ENCODE data around the gene NHS.

NHS gene

GRCh38 chrX:17521871-17522693 lies 147.1 kb downstream of the NHS start:
- no peaks in the 10 kb centered on the region for H3K4me1 ChIP-seq (ENCODE audit: insufficient read depth, low read length)
- DNase-seq, result no peak
- H3K4me3 ChIP-seq (ENCODE audit: low read depth in 1 of 2, low read length in 2 of 2), result no peak overlapping the region
- H2AFZ ChIP-seq (ENCODE audit: low read depth, low read length), result no peak overlapping the region
- TF ChIP-seq, protein P1, sequence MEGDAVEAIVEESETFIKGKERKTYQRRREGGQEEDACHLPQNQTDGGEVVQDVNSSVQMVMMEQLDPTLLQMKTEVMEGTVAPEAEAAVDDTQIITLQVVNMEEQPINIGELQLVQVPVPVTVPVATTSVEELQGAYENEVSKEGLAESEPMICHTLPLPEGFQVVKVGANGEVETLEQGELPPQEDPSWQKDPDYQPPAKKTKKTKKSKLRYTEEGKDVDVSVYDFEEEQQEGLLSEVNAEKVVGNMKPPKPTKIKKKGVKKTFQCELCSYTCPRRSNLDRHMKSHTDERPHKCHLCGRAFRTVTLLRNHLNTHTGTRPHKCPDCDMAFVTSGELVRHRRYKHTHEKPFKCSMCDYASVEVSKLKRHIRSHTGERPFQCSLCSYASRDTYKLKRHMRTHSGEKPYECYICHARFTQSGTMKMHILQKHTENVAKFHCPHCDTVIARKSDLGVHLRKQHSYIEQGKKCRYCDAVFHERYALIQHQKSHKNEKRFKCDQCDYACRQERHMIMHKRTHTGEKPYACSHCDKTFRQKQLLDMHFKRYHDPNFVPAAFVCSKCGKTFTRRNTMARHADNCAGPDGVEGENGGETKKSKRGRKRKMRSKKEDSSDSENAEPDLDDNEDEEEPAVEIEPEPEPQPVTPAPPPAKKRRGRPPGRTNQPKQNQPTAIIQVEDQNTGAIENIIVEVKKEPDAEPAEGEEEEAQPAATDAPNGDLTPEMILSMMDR (IDR thresholded peaks at IDR 0.05; ENCODE audit: borderline replicate concordance, extremely low read depth, low read length, poor library complexity, severe bottlenecking), result no peak
- TF ChIP-seq EZH2 (IDR thresholded peaks at IDR 0.05; ENCODE audit: borderline replicate concordance, low read depth, low read length, severe bottlenecking), result no peak
- no peaks in the 10 kb centered on the region for H3K9me3 ChIP-seq (ENCODE audit: insufficient read depth, low read length, severe bottlenecking)
- ATAC-seq (ENCODE audit: insufficient read depth, low read depth), result no peak
- no peaks in the 10 kb centered on the region for H3K27me3 ChIP-seq (ENCODE audit: insufficient read depth, low read length, poor library complexity)
- no peak overlapping the region for H3K4me2 ChIP-seq (ENCODE audit: insufficient read depth, low read length)
- H4K20me1 ChIP-seq (ENCODE audit: insufficient read depth, low read length), result no peaks in the 10 kb centered on the region
- H3K79me2 ChIP-seq (ENCODE audit: insufficient read depth, low read length), result no peaks in the 10 kb centered on the region
- H3K9ac ChIP-seq (ENCODE audit: low read depth, low read length), result no peak overlapping the region
- H3K27ac ChIP-seq (ENCODE audit: low read length), result no peak overlapping the region
- no peaks in the 10 kb centered on the region for H3K36me3 ChIP-seq (ENCODE audit: insufficient read depth, low read length)

DNA sequence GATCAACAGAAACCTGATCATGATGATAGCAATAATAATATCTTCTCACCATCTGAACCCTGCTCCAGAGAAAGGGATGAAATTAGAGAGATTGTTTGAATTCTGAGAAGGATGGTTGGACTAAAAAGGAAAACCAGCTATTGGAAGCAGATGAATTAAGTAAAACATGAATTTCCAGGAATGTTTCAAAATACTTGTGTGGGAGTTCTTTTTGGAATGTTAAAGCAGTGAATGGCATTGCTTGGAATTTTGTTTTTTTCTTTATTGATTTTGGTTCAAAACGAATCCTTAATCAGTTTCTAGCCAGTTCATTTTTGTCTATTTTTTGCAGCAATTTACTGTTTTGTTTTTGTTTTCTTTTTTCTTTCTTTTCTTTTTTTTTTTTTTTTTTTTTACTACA lies 150.3 kb downstream of the NHS start:
- no peak overlapping the region for H2AFZ ChIP-seq (ENCODE audit: low read depth, low read length)
- ATAC-seq (ENCODE audit: insufficient read depth, low read depth), result no peak
- no peaks in the 10 kb centered on the region for H3K79me2 ChIP-seq (ENCODE audit: insufficient read depth, low read length)
- H4K20me1 ChIP-seq (ENCODE audit: insufficient read depth, low read length), result no peaks in the 10 kb centered on the region
- H3K36me3 ChIP-seq (ENCODE audit: insufficient read depth, low read length), result no peaks in the 10 kb centered on the region
- TF ChIP-seq, protein P1 (IDR thresholded peaks at IDR 0.05; ENCODE audit: borderline replicate concordance, extremely low read depth, low read length, poor library complexity, severe bottlenecking), result no peak
- no peak for TF ChIP-seq EZH2 (IDR thresholded peaks at IDR 0.05; ENCODE audit: borderline replicate concordance, low read depth, low read length, severe bottlenecking)
- DNase-seq, result no peak
- H3K9ac ChIP-seq (ENCODE audit: low read depth, low read length), result no peak overlapping the region
- 0 out of 2 replicates have a peak, but pooled peaks cover 2% of the 10 kb centered on the region for H3K4me1 ChIP-seq (ENCODE audit: insufficient read depth, low read length)
- H3K27me3 ChIP-seq (ENCODE audit: insufficient read depth, low read length, poor library complexity), result no peaks in the 10 kb centered on the region
- H3K27ac ChIP-seq (ENCODE audit: low read length), result no peak overlapping the region
- no peaks in the 10 kb centered on the region for H3K9me3 ChIP-seq (ENCODE audit: insufficient read depth, low read length, severe bottlenecking)
- H3K4me2 ChIP-seq (ENCODE audit: insufficient read depth, low read length), result no peak overlapping the region
- no peak overlapping the region for H3K4me3 ChIP-seq (ENCODE audit: low read depth in 1 of 2, low read length in 2 of 2)

DNA sequence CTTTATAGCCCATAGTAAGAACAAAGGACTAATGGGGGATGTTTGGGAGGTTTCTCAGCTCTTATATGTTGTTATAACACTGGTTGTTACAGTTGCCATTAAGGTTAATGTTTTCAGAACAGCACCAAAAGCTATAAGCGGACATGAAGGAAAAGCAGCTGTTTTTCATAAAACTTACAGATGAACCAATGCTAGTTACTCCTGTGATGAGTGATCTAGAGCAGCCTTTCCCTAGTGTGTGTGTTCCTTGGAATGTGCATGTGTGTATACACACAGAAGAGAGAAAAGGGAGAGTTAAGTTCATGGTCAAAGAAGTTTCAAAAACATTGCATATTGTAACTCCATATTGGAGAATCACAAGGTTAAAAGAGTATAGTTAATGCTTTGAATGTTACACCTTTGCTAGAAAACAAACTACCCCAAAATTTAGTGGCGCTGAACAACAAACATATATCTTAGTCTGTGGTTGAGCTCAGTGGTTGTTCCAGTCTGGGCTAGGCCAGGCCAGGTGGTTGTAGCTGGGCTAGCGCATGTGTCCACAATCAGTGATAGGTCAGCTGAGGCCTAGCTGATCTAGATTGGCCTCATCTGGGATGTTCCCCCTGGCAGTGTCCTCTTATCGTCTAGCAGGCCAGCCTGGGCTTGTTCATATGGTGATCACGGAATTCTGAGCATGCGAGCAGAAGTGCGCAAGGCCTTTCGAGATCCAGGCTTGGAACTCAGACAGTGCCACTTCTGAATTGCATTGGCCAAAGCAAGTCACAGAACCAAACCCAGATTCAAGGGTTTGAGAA lies 151.0 kb downstream of the NHS start:
- Histone ChIP-seq H3K4me1 (ENCODE audit: insufficient read depth, low read length) (0 out of 2 replicates have a peak, but pooled peaks cover 2% of the 10 kb centered on the region), H3K9me3 (ENCODE audit: insufficient read depth, low read length, severe bottlenecking) (no peaks in the 10 kb centered on the region), H2AFZ (ENCODE audit: low read depth, low read length) (no peak overlapping the region), H3K27ac (ENCODE audit: low read length) (no peak overlapping the region), H3K4me3 (ENCODE audit: low read depth in 1 of 2, low read length in 2 of 2) (no peak overlapping the region), H3K4me2 (ENCODE audit: insufficient read depth, low read length) (no peak overlapping the region), H4K20me1 (ENCODE audit: insufficient read depth, low read length) (no peaks in the 10 kb centered on the region), H3K27me3 (ENCODE audit: insufficient read depth, low read length, poor library complexity) (no peaks in the 10 kb centered on the region), H3K9ac (ENCODE audit: low read depth, low read length) (no peak overlapping the region), H3K36me3 (ENCODE audit: insufficient read depth, low read length) (no peaks in the 10 kb centered on the region), H3K79me2 (ENCODE audit: insufficient read depth, low read length) (no peaks in the 10 kb centered on the region)
- TF ChIP-seq EZH2 (IDR thresholded peaks at IDR 0.05; ENCODE audit: borderline replicate concordance, low read depth, low read length, severe bottlenecking), result no peak
- TF ChIP-seq, protein P1 (IDR thresholded peaks at IDR 0.05; ENCODE audit: borderline replicate concordance, extremely low read depth, low read length, poor library complexity, severe bottlenecking), result no peak
- no peak for DNase-seq
- no peak for ATAC-seq (ENCODE audit: insufficient read depth, low read depth)
